Activated naive CD4-positive, alpha-beta T cell treated with anti-CD3 and anti-CD28 coated beads, Interleukin-2, amount 10 ng/mL, durations not matched to agents 7 days and 5 days (primary cell): ENCODE measurements around the gene KIF2A.

ENCODE experiments used
- CTCF ChIA-PET: fragments of 350-600 bp; sonication (Branson Sonifier 250); formaldehyde crosslinking; loops from one replicate; lab custom pipeline; 2021; ENCODE audit warnings: antibody characterized with exemption; lab: Charles Lee
- DNase-seq: peaks from one replicate; pipeline ENCODE4 v3.0.0-alpha.2; 2020
- H3K27ac Mint-ChIP-seq: one replicate; pipeline ENCODE4 v1.8.0; 2021; ENCODE audit warnings: mild to moderate bottlenecking, moderate library complexity, mixed read lengths
- H3K27me3 Mint-ChIP-seq: one replicate; pipeline ENCODE4 v1.8.0; 2021; ENCODE audit warnings: mild to moderate bottlenecking, mixed read lengths
- H3K36me3 Mint-ChIP-seq: one replicate; pipeline ENCODE4 v1.8.0; 2021; ENCODE audit warnings: mixed read lengths
- H3K4me1 Mint-ChIP-seq: one replicate; pipeline ENCODE4 v1.8.0; 2021; ENCODE audit warnings: mixed read lengths
- H3K4me3 Mint-ChIP-seq: one replicate; pipeline ENCODE4 v1.8.0; 2021; ENCODE audit warnings: mild to moderate bottlenecking, moderate library complexity, mixed read lengths
- H3K9me3 Mint-ChIP-seq: one replicate; pipeline ENCODE4 v1.8.0; 2021; ENCODE audit warnings: mixed read lengths

KIF2A gene

DNA sequence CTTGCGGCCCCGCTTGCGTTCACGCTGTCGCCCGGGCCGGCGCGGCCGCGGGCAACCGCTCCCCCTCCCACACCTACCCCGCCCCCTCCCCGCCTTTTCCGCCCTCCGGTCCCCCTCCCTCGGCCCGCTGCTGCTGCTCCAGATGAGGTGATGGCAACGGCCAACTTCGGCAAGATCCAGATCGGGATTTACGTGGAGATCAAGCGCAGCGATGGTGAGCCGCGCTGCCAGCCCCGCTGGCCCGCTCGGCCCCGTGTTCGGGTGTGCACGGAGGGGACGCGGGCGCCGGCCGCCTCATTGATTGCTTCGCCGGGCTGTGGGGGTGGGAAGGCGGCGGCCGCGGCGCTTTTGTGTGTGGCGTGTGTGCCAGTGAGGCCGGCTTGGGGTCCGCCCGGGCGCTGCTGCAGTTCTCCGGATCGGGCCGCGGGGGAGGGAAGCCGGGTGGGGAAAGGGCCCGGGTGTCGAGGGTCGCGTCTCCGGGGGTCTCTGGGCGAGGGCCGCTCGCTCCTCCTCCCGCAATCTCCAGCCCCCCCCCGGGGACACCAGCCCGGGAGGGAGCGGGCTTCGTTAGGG lies 403 bp downstream of the KIF2A start:
- H3K27me3 Mint-ChIP-seq: no peaks in the 10 kb centered on the region
- CTCF ChIA-PET: interaction anchor here (0.7 to 2.2 kb wide), 4 partner anchors 9 to 82 kb away, joined by 3 to 10 read pairs (median 4); no protein-coding TSS in a partner anchor
- no peaks in the 10 kb centered on the region for H3K9me3 Mint-ChIP-seq
- peaks cover 42% of the 10 kb centered on the region for H3K36me3 Mint-ChIP-seq
- H3K27ac Mint-ChIP-seq: peak overlapping the region; percentile 97
- peak overlapping the region; percentile 95 for H3K4me3 Mint-ChIP-seq
- no peak for DNase-seq
- H3K4me1 Mint-ChIP-seq: peaks cover 58% of the 10 kb centered on the region

GRCh38 chr5:62306896-62307689 lies 1.1 kb downstream of the KIF2A start:
- Mint-ChIP-seq H3K27me3 (no peaks in the 10 kb centered on the region), H3K9me3 (no peaks in the 10 kb centered on the region), H3K27ac (peak overlapping the region; percentile 97), H3K4me1 (peaks cover 64% of the 10 kb centered on the region), H3K4me3 (peak overlapping the region; percentile 95), H3K36me3 (peaks cover 49% of the 10 kb centered on the region)
- peak; percentile 72 for DNase-seq
- CTCF ChIA-PET: interaction anchor here (0.9 to 2.3 kb wide), 3 partner anchors 11 to 82 kb away, joined by 5 to 8 read pairs (median 6); no protein-coding TSS in a partner anchor

DNA sequence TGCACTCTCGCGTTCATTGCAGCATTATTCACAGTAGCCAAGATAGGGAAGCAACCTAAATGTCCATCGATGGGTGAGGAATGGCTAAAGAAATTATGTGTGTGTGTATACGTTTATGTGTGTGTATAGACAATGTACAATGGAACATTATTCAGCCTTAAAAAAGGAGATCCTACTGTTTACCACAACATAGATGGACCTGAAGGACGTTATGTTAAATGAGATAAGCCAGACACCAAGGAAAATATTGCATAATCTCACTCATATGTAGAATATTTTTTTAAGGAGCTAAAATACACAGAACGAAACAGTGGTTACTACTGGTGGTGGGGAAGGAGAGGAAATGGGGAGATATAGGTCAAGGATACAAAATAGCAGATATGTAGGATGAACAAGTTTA lies 2.4 kb downstream of the KIF2A start:
- H3K36me3 Mint-ChIP-seq: peaks cover 50% of the 10 kb centered on the region
- peak overlapping the region; percentile 95 for H3K4me3 Mint-ChIP-seq
- H3K27me3 Mint-ChIP-seq: no peaks in the 10 kb centered on the region
- H3K27ac Mint-ChIP-seq: peak overlapping the region; percentile 97
- CTCF ChIA-PET: interaction anchor here (0.9 to 2.3 kb wide), 6 partner anchors 10 to 84 kb away, joined by 3 to 8 read pairs (median 6); no protein-coding TSS in a partner anchor
- DNase-seq: no peak
- H3K9me3 Mint-ChIP-seq: no peaks in the 10 kb centered on the region
- H3K4me1 Mint-ChIP-seq: peaks cover 71% of the 10 kb centered on the region

DNA sequence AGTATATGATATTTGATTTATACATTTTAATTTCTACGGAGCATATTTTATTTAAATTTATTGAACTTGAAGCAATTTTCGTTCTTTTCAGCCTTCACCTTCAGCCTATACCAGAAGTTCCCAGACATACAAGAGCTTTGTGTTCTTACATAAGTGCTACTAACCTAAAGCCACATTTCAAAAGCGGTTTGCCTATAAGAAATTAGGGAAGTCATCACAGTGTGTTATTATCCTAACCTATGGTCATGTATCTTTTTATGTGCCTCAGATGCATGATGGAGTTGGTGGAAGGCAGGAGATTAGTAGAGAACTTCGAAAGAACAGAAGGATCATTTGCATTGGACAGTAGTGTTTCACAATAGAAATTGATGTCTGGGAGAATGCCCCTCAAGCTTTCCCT lies 3.1 kb downstream of the KIF2A start:
- Mint-ChIP-seq H3K9me3 (no peaks in the 10 kb centered on the region), H3K27me3 (no peaks in the 10 kb centered on the region), H3K4me1 (peaks cover 72% of the 10 kb centered on the region), H3K36me3 (peaks cover 50% of the 10 kb centered on the region), H3K4me3 (peak overlapping the region; percentile 50), H3K27ac (no peak overlapping the region)
- no peak for DNase-seq
- CTCF ChIA-PET: interaction anchor here (1.0 to 2.3 kb wide), 5 partner anchors 9 to 84 kb away, joined by 3 to 8 read pairs (median 5); no protein-coding TSS in a partner anchor

DNA sequence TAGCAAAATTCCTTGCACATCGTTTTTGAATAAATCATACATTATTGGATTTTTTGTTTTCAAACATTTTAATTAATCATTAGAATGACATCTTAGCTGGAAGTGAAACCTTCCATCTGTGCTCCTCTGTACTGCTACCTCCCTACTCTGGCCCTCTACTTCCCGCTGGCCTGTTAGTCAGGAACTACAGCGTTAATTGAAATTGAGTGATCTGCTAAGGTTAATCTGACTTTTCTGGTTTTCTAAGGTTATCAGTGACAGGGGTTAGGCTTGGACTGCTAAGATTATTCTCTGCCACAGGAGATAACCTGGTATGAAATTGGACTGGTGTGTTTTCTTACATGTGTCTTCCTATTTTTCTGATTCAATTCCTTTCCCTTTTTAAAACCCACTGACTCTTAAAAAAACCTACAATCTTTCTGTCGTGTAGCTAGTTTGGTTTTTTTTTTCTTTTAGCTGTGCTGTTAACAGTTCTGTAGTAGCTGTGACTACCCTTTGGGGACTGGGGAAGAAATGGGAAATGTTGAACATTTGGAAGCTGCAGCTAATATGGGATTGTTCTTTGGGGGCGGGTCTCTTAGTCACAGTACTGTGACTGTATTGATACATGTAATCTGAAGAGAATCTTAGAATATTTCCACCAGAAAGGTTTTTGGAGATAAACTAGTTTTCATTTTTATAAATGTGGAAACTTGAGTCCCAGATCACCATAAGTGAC lies 4.6 kb downstream of the KIF2A start:
- H3K36me3 Mint-ChIP-seq: peaks cover 54% of the 10 kb centered on the region

GRCh38 chr5:62312036-62312435 lies 6.0 kb downstream of the KIF2A start:
- no peaks in the 10 kb centered on the region for H3K9me3 Mint-ChIP-seq
- peaks cover 74% of the 10 kb centered on the region for H3K4me1 Mint-ChIP-seq
- no peak overlapping the region for H3K27ac Mint-ChIP-seq
- H3K36me3 Mint-ChIP-seq: peaks cover 57% of the 10 kb centered on the region
- H3K27me3 Mint-ChIP-seq: no peaks in the 10 kb centered on the region
- H3K4me3 Mint-ChIP-seq: no peak overlapping the region
- CTCF ChIA-PET: interaction anchor here (1.2 kb wide), 1 partner anchor 88 kb away, joined by 3 read pairs; no protein-coding TSS in a partner anchor
- no peak for DNase-seq

More for the DNA sequence above, 4.6 kb downstream of the KIF2A start:
- Mint-ChIP-seq H3K4me1 (peaks cover 71% of the 10 kb centered on the region), H3K27ac (no peak overlapping the region), H3K4me3 (peak overlapping the region; percentile 1), H3K27me3 (no peaks in the 10 kb centered on the region), H3K9me3 (no peaks in the 10 kb centered on the region)
- no peak for DNase-seq
- CTCF ChIA-PET: no interaction called here

GRCh38 chr5:62312674-62313073 lies 6.7 kb downstream of the KIF2A start:
- Mint-ChIP-seq H3K9me3 (no peaks in the 10 kb centered on the region), H3K27ac (no peak overlapping the region), H3K4me1 (peaks cover 77% of the 10 kb centered on the region), H3K4me3 (no peak overlapping the region), H3K36me3 (peaks cover 54% of the 10 kb centered on the region), H3K27me3 (no peaks in the 10 kb centered on the region)
- CTCF ChIA-PET: interaction anchor here (1.2 kb wide), 1 partner anchor 88 kb away, joined by 3 read pairs; no protein-coding TSS in a partner anchor
- DNase-seq: no peak

DNA sequence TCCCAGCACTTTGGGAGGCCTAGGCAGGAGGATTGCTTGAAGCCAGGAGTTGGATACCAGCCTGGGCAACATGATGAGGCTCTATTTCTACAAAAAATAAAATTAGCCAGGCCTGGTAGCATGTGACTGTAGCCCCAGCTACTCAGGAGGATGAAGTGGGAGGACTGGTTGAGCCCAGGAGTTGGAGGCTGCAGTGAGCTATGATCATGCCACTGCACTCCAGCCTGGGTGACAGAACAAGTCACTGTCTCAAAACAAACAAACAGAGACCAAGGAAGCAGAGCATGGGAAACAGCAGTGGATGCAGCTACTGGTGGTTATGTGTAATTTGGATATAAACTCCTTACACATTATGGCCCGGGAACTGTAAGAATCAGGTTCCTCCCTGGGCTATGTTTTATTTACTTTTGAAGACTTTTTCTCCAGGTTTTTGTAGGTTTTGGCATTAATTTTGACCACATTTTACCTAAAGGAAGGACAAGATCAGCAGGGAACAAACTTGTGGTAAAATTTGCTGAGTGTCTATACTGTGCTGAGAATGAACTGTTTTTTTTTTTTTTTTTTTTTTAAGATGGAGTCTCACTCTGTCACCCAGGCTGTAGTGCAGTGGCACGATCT lies 8.3 kb downstream of the KIF2A start:
- H3K27me3 Mint-ChIP-seq: no peaks in the 10 kb centered on the region
- CTCF ChIA-PET: interaction anchor here (1.6 kb wide), 1 partner anchor 90 kb away, joined by 4 read pairs; no protein-coding TSS in a partner anchor
- H3K4me1 Mint-ChIP-seq: peaks cover 72% of the 10 kb centered on the region
- no peak overlapping the region for H3K27ac Mint-ChIP-seq
- no peak for DNase-seq
- H3K4me3 Mint-ChIP-seq: no peak overlapping the region
- H3K36me3 Mint-ChIP-seq: peaks cover 44% of the 10 kb centered on the region
- no peaks in the 10 kb centered on the region for H3K9me3 Mint-ChIP-seq

- CTCF ChIA-PET: interaction anchor here (1.2 kb wide), 1 partner anchor 39 kb away, joined by 5 read pairs; no protein-coding TSS in a partner anchor
- Mint-ChIP-seq H3K36me3 (peaks cover 33% of the 10 kb centered on the region), H3K4me3 (no peak overlapping the region), H3K27me3 (no peaks in the 10 kb centered on the region), H3K4me1 (peaks cover 65% of the 10 kb centered on the region), H3K9me3 (no peaks in the 10 kb centered on the region), H3K27ac (no peak overlapping the region)
- no peak for DNase-seq
Observed at GRCh38 chr5:62315376-62316175, 9.6 kb downstream of the KIF2A start.

GRCh38 chr5:62316176-62316502 lies 10.1 kb downstream of the KIF2A start:
- Mint-ChIP-seq H3K27me3 (no peaks in the 10 kb centered on the region), H3K9me3 (no peaks in the 10 kb centered on the region), H3K27ac (no peak overlapping the region), H3K4me1 (peaks cover 62% of the 10 kb centered on the region), H3K36me3 (peaks cover 27% of the 10 kb centered on the region), H3K4me3 (no peak overlapping the region)
- DNase-seq: no peak
- CTCF ChIA-PET: interaction anchor here (1.2 kb wide), 1 partner anchor 38 kb away, joined by 5 read pairs; no protein-coding TSS in a partner anchor

DNA sequence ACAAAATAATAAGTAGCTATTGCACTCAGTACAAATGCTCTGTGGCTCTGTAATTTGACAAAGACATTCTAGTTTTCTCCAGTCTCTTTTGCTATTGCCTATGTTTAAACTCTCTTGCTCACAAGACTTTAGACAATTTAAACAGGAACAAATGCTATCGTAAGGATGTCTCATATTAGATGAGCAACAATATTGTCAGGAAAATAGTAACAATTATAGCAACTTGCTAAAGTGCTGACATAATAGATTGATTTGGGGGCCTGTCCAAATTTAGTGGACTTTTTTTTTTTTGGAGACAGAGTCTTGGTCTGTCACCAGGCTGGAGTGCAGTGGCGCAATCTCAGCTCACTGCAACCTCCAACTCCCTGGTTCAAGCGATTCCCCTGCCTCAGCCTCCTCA lies 11.8 kb downstream of the KIF2A start:
- Mint-ChIP-seq H3K27ac (no peak overlapping the region), H3K4me1 (peaks cover 46% of the 10 kb centered on the region), H3K36me3 (peaks cover 26% of the 10 kb centered on the region), H3K9me3 (no peaks in the 10 kb centered on the region), H3K27me3 (no peaks in the 10 kb centered on the region), H3K4me3 (no peak overlapping the region)
- DNase-seq: no peak
- CTCF ChIA-PET: interaction anchor here (1.4 to 2.2 kb wide), 2 partner anchors 11 to 12 kb away, joined by 3 to 5 read pairs; partner anchors contain the start of gene KIF2A

- DNase-seq: no peak
- H3K27ac Mint-ChIP-seq: no peak overlapping the region
- H3K36me3 Mint-ChIP-seq: peaks cover 32% of the 10 kb centered on the region
- peaks cover 37% of the 10 kb centered on the region for H3K4me1 Mint-ChIP-seq
- no peaks in the 10 kb centered on the region for H3K27me3 Mint-ChIP-seq
- CTCF ChIA-PET: no interaction called here
- no peaks in the 10 kb centered on the region for H3K9me3 Mint-ChIP-seq
- H3K4me3 Mint-ChIP-seq: no peak overlapping the region
Observed at GRCh38 chr5:62322484-62322883, 16.5 kb downstream of the KIF2A start.

DNA sequence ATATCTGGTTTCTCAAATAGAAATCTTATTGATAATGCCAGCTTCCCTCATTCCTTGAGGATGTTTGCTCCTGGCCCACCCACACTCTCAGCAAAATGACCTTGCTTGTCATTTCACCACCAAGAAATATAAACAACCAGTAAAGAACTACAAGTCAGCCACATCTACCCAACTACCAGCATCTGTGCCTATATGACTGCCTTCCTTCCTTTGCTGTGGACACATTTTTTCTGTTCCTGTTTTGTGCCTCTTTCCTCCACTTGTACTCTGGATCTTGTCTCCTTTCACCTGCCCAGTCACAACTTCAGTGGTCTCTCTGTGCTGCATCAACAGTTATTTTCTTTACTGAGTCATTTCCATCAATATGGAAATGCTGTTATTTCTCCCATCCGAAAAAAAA lies 20.3 kb downstream of the KIF2A start:
- CTCF ChIA-PET: no interaction called here
- DNase-seq: no peak
- H3K4me3 Mint-ChIP-seq: no peak overlapping the region
- H3K27ac Mint-ChIP-seq: no peak overlapping the region
- H3K4me1 Mint-ChIP-seq: peaks cover 34% of the 10 kb centered on the region
- no peaks in the 10 kb centered on the region for H3K27me3 Mint-ChIP-seq
- no peaks in the 10 kb centered on the region for H3K9me3 Mint-ChIP-seq
- H3K36me3 Mint-ChIP-seq: peaks cover 33% of the 10 kb centered on the region
